ENCODE results near the gene RFPL2.
"Not testable (repeated sequence)": the region's sequence is repeated elsewhere in the genome, so short reads cannot be mapped to it uniquely, and the experiment has no call there.

RFPL2 gene

GRCh38 chr22:32175115-32175514 is 29.8 kb downstream of the RFPL2 start:
- DNase-seq (ENCODE audit: low read depth in 4 of 4, low spot score in 1 of 4), result no peak

GRCh38 chr22:32165681-32166080 is 39.2 kb downstream of the RFPL2 start:
- no peak for DNase-seq (ENCODE audit: low read depth in 4 of 4, low spot score in 1 of 4)

- no peak for DNase-seq (ENCODE audit: low read depth in 4 of 4, low spot score in 1 of 4)
These were observed 40.6 kb downstream of the RFPL2 start for GRCh38 chr22:32164075-32164860.

GRCh38 chr22:32160411-32160810 is 44.5 kb downstream of the RFPL2 start:
- not testable (repeated sequence) for DNase-seq (ENCODE audit: low read depth in 4 of 4, low spot score in 1 of 4)

- no peak for DNase-seq (ENCODE audit: low read depth in 4 of 4, low spot score in 1 of 4)
These were observed 46.0 kb downstream of the RFPL2 start, which contains the start of gene C22orf42 for GRCh38 chr22:32158712-32159533. Gene C22orf42, minus strand, starts transcription at chr22:32159303. Its CDS starts 88 bp downstream, at chr22:32159215.

- DNase-seq (ENCODE audit: low read depth in 4 of 4, low spot score in 1 of 4), result not testable (repeated sequence)
These were observed 47.2 kb downstream of the RFPL2 start for GRCh38 chr22:32157632-32158031.

- DNase-seq (ENCODE audit: low read depth in 4 of 4, low spot score in 1 of 4), result not testable (repeated sequence)
These were observed 50.1 kb downstream of the RFPL2 start for GRCh38 chr22:32154727-32155126.

- not testable (repeated sequence) for DNase-seq (ENCODE audit: low read depth in 4 of 4, low spot score in 1 of 4)
These were observed 53.2 kb downstream of the RFPL2 start for GRCh38 chr22:32151641-32152040.

GRCh38 chr22:32150647-32151046 is 54.2 kb downstream of the RFPL2 start:
- DNase-seq (ENCODE audit: low read depth in 4 of 4, low spot score in 1 of 4), result not testable (repeated sequence)

GRCh38 chr22:32148372-32148771 is 56.5 kb downstream of the RFPL2 start:
- not testable (repeated sequence) for DNase-seq (ENCODE audit: low read depth in 4 of 4, low spot score in 1 of 4)

GRCh38 chr22:32147128-32147527 is 57.7 kb downstream of the RFPL2 start:
- DNase-seq (ENCODE audit: low read depth in 4 of 4, low spot score in 1 of 4), result not testable (repeated sequence)

GRCh38 chr22:32144496-32145274 is 60.2 kb downstream of the RFPL2 start:
- DNase-seq (ENCODE audit: low read depth in 4 of 4, low spot score in 1 of 4), result no peak

- no peak for DNase-seq (ENCODE audit: low read depth in 4 of 4, low spot score in 1 of 4)
These were observed 62.3 kb downstream of the RFPL2 start for GRCh38 chr22:32142600-32142999.

- not testable (repeated sequence) for DNase-seq (ENCODE audit: low read depth in 4 of 4, low spot score in 1 of 4)
These were observed 64.2 kb downstream of the RFPL2 start for GRCh38 chr22:32140688-32141087.

Measured in stimulated activated CD4-positive, alpha-beta T cell treated with anti-CD3 and anti-CD28 coated beads, Interleukin-1b, Interleukin-23, amount 100 ng/mL, for 24 hours (primary cell).